Myometrial cell (primary cell): ENCODE results near the gene TLR7. TPM values are rescaled to one million over a fixed set of nuclear protein-coding genes. Genes with fewer than 3 reads are reported as not detected.

Experiments
- total RNA-seq: library from RNA; depleted of rRNA; stranded (reverse); fragments of >200 nt; gene quantifications from 2 replicates; pipeline ENCODE4 v1.2.3, GENCODE V29; 2015

Gene TLR7
- total RNA-seq = not detected in 2 replicates

GRCh38 chrX:12866451-12867377 is at the start of gene TLR7:
Gene TLR7 (plus strand): TSS chrX:12867072. CDS start chrX:12867579, 507 bp downstream.

GRCh38 chrX:12906046-12906761 is 39.3 kb downstream of the TLR7 start, which contains the start of gene TLR8:
Gene TLR8 (plus strand): TSS chrX:12906620. CDS start chrX:12906707, 87 bp downstream.

Other genes starting within 250 kb of the TLR7 start
- 44.1 and 44.7 TPM in 2 replicates for gene PRPS2, start 75.7 kb upstream of the TLR7 start, total RNA-seq
- not detected in 2 replicates for gene TLR8, start 39.5 kb downstream of the TLR7 start, total RNA-seq
- 5,169 and 6,786 TPM in 2 replicates for gene TMSB4X, start 108.0 kb downstream of the TLR7 start, total RNA-seq
- gene FAM9C, start 177.5 kb downstream of the TLR7 start, total RNA-seq = 0.86 TPM in 1 of 2 replicates, not detected in the other